GM12878 (cell line): ENCODE data around the gene FOXO1. TPM values are rescaled to one million over a fixed set of nuclear protein-coding genes. Genes with fewer than 3 reads are reported as not detected.

Experiments used
- CBFB ChIP-seq: IDR thresholded peaks from 2 replicates; pipeline ENCODE4 v1.6.1; 2016; ENCODE audit warnings: antibody characterized with exemption, low read depth
- CBX5 ChIP-seq: sonication (generic); IDR thresholded peaks from 2 replicates; pipeline ENCODE4 v1.6.1; 2016; ENCODE audit warnings: low read depth, moderate library complexity, mild to moderate bottlenecking, inconsistent platforms
- CHD2 ChIP-seq: IDR thresholded peaks from 2 replicates; pipeline ENCODE4 v1.6.1; 2011; ENCODE audit warnings: low read depth, low read length, improper control_type of control experiment, borderline replicate concordance
- CHD4 ChIP-seq: fragments of 200-600 bp; sonication (generic); IDR thresholded peaks from 2 replicates; pipeline ENCODE4 v1.6.1; 2016; ENCODE audit warnings: mild to moderate bottlenecking
- CTCF ChIP-seq, 3 experiments: IDR thresholded peaks in 2 of 3; conservative IDR thresholded peaks in 1 of 3; 2 replicates each; pipeline ENCODE4 v1.5.1; 2011; ENCODE audit warnings: low read depth in 3 of 3, low read length in 3 of 3, mild to moderate bottlenecking in 3 of 3, control low read depth in 2 of 3, moderate library complexity in 2 of 3, inconsistent platforms in 1 of 3, mixed read lengths in 1 of 3; ENCODE audit not compliant: control insufficient read depth in 2 of 3, insufficient read depth in 1 of 3; ENCODE audit errors: extremely low read depth in 1 of 3
- E4F1 ChIP-seq: fragments of 450-650 bp; IDR thresholded peaks from 2 replicates; pipeline ENCODE4 v1.6.1; 2018; ENCODE audit warnings: borderline replicate concordance, mild to moderate bottlenecking; ENCODE audit not compliant: partially characterized antibody
- FOXK2 ChIP-seq: fragments of 450-650 bp; IDR thresholded peaks from 2 replicates; pipeline ENCODE4 v1.6.1; 2017; ENCODE audit warnings: mild to moderate bottlenecking, moderate library complexity
- HDAC2 ChIP-seq: fragments of 200-600 bp; sonication (generic); IDR thresholded peaks from 2 replicates; pipeline ENCODE4 v1.6.1; 2017
- IRF4 ChIP-seq: IDR thresholded peaks from 2 replicates; pipeline ENCODE4 v1.6.1; 2011; ENCODE audit warnings: low read depth, low read length
- MEF2A ChIP-seq: IDR thresholded peaks from 2 replicates; pipeline ENCODE4 v1.6.1; 2011; ENCODE audit warnings: low read depth, mild to moderate bottlenecking, low read length, moderate library complexity; ENCODE audit not compliant: insufficient read depth
- NFXL1 ChIP-seq: fragments of 450-650 bp; IDR thresholded peaks from 2 replicates; pipeline ENCODE4 v1.6.1; 2017; ENCODE audit warnings: antibody characterized with exemption, mild to moderate bottlenecking, borderline replicate concordance
- NRF1 ChIP-seq: conservative IDR thresholded peaks from 2 replicates; pipeline ENCODE4 v1.6.1; 2011; ENCODE audit warnings: mild to moderate bottlenecking, low read depth, low read length, improper control_type of control experiment
- PAX8 ChIP-seq: fragments of 450-650 bp; IDR thresholded peaks from 2 replicates; pipeline ENCODE4 v1.6.1; 2017; ENCODE audit warnings: mild to moderate bottlenecking, moderate library complexity
- RAD21 ChIP-seq: IDR thresholded peaks from 2 replicates; pipeline ENCODE4 v1.6.1; 2011; ENCODE audit warnings: mild to moderate bottlenecking, low read depth, low read length, moderate library complexity; ENCODE audit not compliant: insufficient read depth
- RB1 ChIP-seq: fragments of 450-650 bp; formaldehyde crosslinking; IDR thresholded peaks from 2 replicates; pipeline ENCODE4 v1.6.1; 2017; ENCODE audit warnings: mild to moderate bottlenecking, borderline replicate concordance
- SMAD1 ChIP-seq: fragments of 450-650 bp; IDR thresholded peaks from 2 replicates; pipeline ENCODE4 v1.6.1; 2018; ENCODE audit warnings: mild to moderate bottlenecking, low read depth; ENCODE audit not compliant: partially characterized antibody
- SMC3 ChIP-seq: IDR thresholded peaks from 2 replicates; pipeline ENCODE4 v1.6.1; 2011; ENCODE audit warnings: low read length, improper control_type of control experiment, borderline replicate concordance
- SPI1 ChIP-seq: IDR thresholded peaks from 2 replicates; pipeline ENCODE4 v1.6.1; 2011; ENCODE audit warnings: low read depth, mild to moderate bottlenecking, low read length, moderate library complexity, borderline replicate concordance; ENCODE audit not compliant: insufficient read depth
- TARDBP ChIP-seq: IDR thresholded peaks from 2 replicates; pipeline ENCODE4 v1.6.1; 2016; ENCODE audit warnings: borderline replicate concordance
- TCF12 ChIP-seq: IDR thresholded peaks from 2 replicates; pipeline ENCODE4 v1.6.1; 2011; ENCODE audit warnings: low read depth, mild to moderate bottlenecking, low read length
- USF1 ChIP-seq: IDR thresholded peaks from 2 replicates; pipeline ENCODE4 v1.6.1; 2011; ENCODE audit warnings: borderline replicate concordance, low read depth, mild to moderate bottlenecking, moderate library complexity, mixed read lengths, low read length; ENCODE audit not compliant: insufficient read depth; ENCODE audit errors: extremely low read length
- ZNF24 ChIP-seq: fragments of 450-650 bp; IDR thresholded peaks from 2 replicates; pipeline ENCODE4 v1.6.1; 2017; ENCODE audit warnings: antibody characterized with exemption, mild to moderate bottlenecking
- ZZZ3 ChIP-seq: IDR thresholded peaks from 2 replicates; pipeline ENCODE4 v1.6.1; 2011; ENCODE audit warnings: low read depth; ENCODE audit not compliant: control insufficient read depth, insufficient read length
- polyA plus RNA-seq, 11 experiments: library from polyadenylated mRNA; depleted of rRNA in 4 of 11; unstranded in 6 of 11; stranded (reverse) in 5 of 11; fragments of >200 nt; fragmentation: Nextera tagmentation in 4 of 11; fragmentation: Illumina TruSeq in 1 of 11; extraction: Ambion mirVana in 4 of 11; extraction: Trizol in 1 of 11; gene quantifications; 1 replicate in 1 of 11; 2 replicates in 10 of 11; pipeline versions ENCODE4 v1.2.1 to v1.2.3, GENCODE V29; 2011 to 2016; ENCODE audit warnings: inconsistent platforms in 2 of 11, missing spikeins in 2 of 11, low read depth in 1 of 11
- total RNA-seq, 4 experiments: library from RNA; depleted of rRNA in 3 of 4; stranded (reverse); fragments of >200 nt in 3 of 4; fragmentation: Illumina TruSeq in 1 of 4; extraction: Trizol in 1 of 4; gene quantifications; 2 replicates each; pipeline versions ENCODE4 v1.2.1 to v1.2.3, GENCODE V29; 2013 to 2021
- TF ChIP-seq, protein P1 (sequence below): fragments of 150-350 bp; IDR thresholded peaks from 2 replicates; pipeline ENCODE4 v1.6.1; 2014; ENCODE audit warnings: mild to moderate bottlenecking, low read depth, low read length
- TF ChIP-seq, protein P2 (sequence below): IDR thresholded peaks from 2 replicates; pipeline ENCODE4 v1.6.1; 2012; ENCODE audit warnings: low read length, inconsistent platforms

The FOXO1 gene
- total and polyA plus RNA-seq, 10 of the 15 experiments (the other 5 are each of a cell fraction or from before 2014, with no cell fraction given) = 0.58 to 8.3 (median 0.88) TPM

DNA sequence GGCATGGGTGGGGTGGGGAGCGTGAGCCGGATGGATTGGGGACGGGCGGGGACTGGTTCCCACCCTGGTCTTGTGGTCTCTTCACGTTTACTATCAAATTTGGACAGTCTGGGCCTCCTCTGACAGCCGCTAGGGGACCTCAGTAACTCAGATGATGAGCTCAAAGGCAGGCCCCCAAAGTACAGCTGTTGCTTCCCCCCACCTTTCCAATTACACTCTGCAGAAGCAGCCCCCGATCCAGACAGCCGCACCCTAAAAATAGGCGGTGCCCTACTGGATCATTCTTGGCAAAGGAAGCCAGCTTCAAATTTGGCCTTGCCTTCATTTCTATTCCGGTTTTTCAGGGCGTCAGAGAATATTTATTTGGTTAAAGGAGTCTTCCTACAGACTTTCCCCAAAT lies 1.9 kb upstream of the FOXO1 start (continued):
- TF ChIP-seq E4F1 (no peak), CHD2 (no peak), FOXK2 (no peak), IRF4 (peak; percentile 31; the same call in 1 of the 2 replicates), MEF2A (no peak), CTCF (IDR thresholded peaks at IDR 0.05 in 2 of 3, conservative IDR thresholded peaks at IDR 0.05 in 1 of 3; ENCODE audit: control insufficient read depth in 2 of 3, extremely low read depth in 1 of 3, insufficient read depth in 1 of 3, low read depth in 3 of 3, low read length in 3 of 3) (peak; percentile 58 to 80 (median 79)), SMC3 (peak; percentile 53; the same call in 1 of the 2 replicates), TARDBP (no peak), RAD21 (peak; percentile 64), HDAC2 (no peak), USF1 (no peak), NFXL1 (no peak), ZNF24 (no peak), ZZZ3 (no peak), SPI1 (no peak), CHD4 (no peak), PAX8 (no peak), NRF1 (no peak), RB1 (no peak), CBFB (no peak), SMAD1 (no peak), CBX5 (no peak), TCF12 (peak; percentile 76; the same call in 1 of the 2 replicates)
- TF ChIP-seq, protein P1, sequence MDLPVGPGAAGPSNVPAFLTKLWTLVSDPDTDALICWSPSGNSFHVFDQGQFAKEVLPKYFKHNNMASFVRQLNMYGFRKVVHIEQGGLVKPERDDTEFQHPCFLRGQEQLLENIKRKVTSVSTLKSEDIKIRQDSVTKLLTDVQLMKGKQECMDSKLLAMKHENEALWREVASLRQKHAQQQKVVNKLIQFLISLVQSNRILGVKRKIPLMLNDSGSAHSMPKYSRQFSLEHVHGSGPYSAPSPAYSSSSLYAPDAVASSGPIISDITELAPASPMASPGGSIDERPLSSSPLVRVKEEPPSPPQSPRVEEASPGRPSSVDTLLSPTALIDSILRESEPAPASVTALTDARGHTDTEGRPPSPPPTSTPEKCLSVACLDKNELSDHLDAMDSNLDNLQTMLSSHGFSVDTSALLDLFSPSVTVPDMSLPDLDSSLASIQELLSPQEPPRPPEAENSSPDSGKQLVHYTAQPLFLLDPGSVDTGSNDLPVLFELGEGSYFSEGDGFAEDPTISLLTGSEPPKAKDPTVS = no peak
- TF ChIP-seq, protein P2, sequence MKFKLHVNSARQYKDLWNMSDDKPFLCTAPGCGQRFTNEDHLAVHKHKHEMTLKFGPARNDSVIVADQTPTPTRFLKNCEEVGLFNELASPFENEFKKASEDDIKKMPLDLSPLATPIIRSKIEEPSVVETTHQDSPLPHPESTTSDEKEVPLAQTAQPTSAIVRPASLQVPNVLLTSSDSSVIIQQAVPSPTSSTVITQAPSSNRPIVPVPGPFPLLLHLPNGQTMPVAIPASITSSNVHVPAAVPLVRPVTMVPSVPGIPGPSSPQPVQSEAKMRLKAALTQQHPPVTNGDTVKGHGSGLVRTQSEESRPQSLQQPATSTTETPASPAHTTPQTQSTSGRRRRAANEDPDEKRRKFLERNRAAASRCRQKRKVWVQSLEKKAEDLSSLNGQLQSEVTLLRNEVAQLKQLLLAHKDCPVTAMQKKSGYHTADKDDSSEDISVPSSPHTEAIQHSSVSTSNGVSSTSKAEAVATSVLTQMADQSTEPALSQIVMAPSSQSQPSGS = no peak
